ENCODE results near the gene ARHGDIB.

Gene ARHGDIB

GRCh38 chr12:14958361-14959125 lies 2.9 kb downstream of the ARHGDIB start:
- peak; percentile 57 for FAIRE-seq
- no peak for DNase-seq (ENCODE audit: extremely low spot score, insufficient read length, low read depth)

- DNase-seq (ENCODE audit: extremely low spot score, insufficient read length, low read depth) (no peak), FAIRE-seq (peak; percentile 59)
Measured at GRCh38 chr12:14957551-14958168, 3.7 kb downstream of the ARHGDIB start.

- DNase-seq (ENCODE audit: extremely low spot score, insufficient read length, low read depth) (no peak), FAIRE-seq (no peak)
Measured at GRCh38 chr12:14956905-14957304, 4.5 kb downstream of the ARHGDIB start.

- no peak for DNase-seq (ENCODE audit: extremely low spot score, insufficient read length, low read depth)
- peak; percentile 91 for FAIRE-seq
Measured at GRCh38 chr12:14956024-14956891, 5.1 kb downstream of the ARHGDIB start.

- DNase-seq (ENCODE audit: extremely low spot score, insufficient read length, low read depth) (no peak), FAIRE-seq (peak; percentile 71)
Measured at GRCh38 chr12:14954269-14954668, 7.1 kb downstream of the ARHGDIB start.

GRCh38 chr12:14953752-14954151 lies 7.6 kb downstream of the ARHGDIB start:
- FAIRE-seq (no peak), DNase-seq (ENCODE audit: extremely low spot score, insufficient read length, low read depth) (no peak)

GRCh38 chr12:14952299-14952921 lies 9.0 kb downstream of the ARHGDIB start:
- DNase-seq (ENCODE audit: extremely low spot score, insufficient read length, low read depth) (no peak), FAIRE-seq (peak; percentile 95)

GRCh38 chr12:14951851-14952250 lies 9.6 kb downstream of the ARHGDIB start:
- no peak for FAIRE-seq

GRCh38 chr12:14950982-14951746 lies 10.2 kb downstream of the ARHGDIB start:
- FAIRE-seq = peak; percentile 31
- DNase-seq (ENCODE audit: extremely low spot score, insufficient read length, low read depth) = no peak

More at GRCh38 chr12:14951851-14952250, 9.6 kb downstream of the ARHGDIB start:
- DNase-seq (ENCODE audit: extremely low spot score, insufficient read length, low read depth) = no peak

GRCh38 chr12:14950421-14950820 lies 11.0 kb downstream of the ARHGDIB start:
- FAIRE-seq (peak; percentile 72), DNase-seq (ENCODE audit: extremely low spot score, insufficient read length, low read depth) (no peak)

GRCh38 chr12:14949631-14950030 lies 11.8 kb downstream of the ARHGDIB start:
- FAIRE-seq = peak; percentile 75
- DNase-seq (ENCODE audit: extremely low spot score, insufficient read length, low read depth) = no peak

GRCh38 chr12:14948672-14949071 lies 12.7 kb downstream of the ARHGDIB start:
- DNase-seq (ENCODE audit: extremely low spot score, insufficient read length, low read depth) = peak; percentile 69
- FAIRE-seq = peak; percentile 98

- DNase-seq (ENCODE audit: extremely low spot score, insufficient read length, low read depth) = no peak
Measured at GRCh38 chr12:14946861-14947260, 14.5 kb downstream of the ARHGDIB start.

GRCh38 chr12:14946162-14946561 lies 15.2 kb downstream of the ARHGDIB start:
- DNase-seq (ENCODE audit: extremely low spot score, insufficient read length, low read depth) = no peak
- FAIRE-seq = peak; percentile 35

More at GRCh38 chr12:14946861-14947260, 14.5 kb downstream of the ARHGDIB start:
- FAIRE-seq = no peak

- no peak for DNase-seq (ENCODE audit: extremely low spot score, insufficient read length, low read depth)
Measured at GRCh38 chr12:14942196-14942931, 19.0 kb downstream of the ARHGDIB start.

GRCh38 chr12:14941369-14941768 lies 20.0 kb downstream of the ARHGDIB start:
- FAIRE-seq (no peak), DNase-seq (ENCODE audit: extremely low spot score, insufficient read length, low read depth) (no peak)

More at GRCh38 chr12:14942196-14942931, 19.0 kb downstream of the ARHGDIB start:
- no peak for FAIRE-seq

GRCh38 chr12:14938301-14938700 lies 23.1 kb downstream of the ARHGDIB start, which contains the start of gene ERP27:
TSS of gene ERP27 (minus strand) at chr12:14938537. CDS start at chr12:14938508, 29 bp downstream.
- FAIRE-seq (no peak), DNase-seq (ENCODE audit: extremely low spot score, insufficient read length, low read depth) (no peak)

- DNase-seq (ENCODE audit: extremely low spot score, insufficient read length, low read depth) = no peak
- no peak for FAIRE-seq
Measured at GRCh38 chr12:14937689-14938088, 23.7 kb downstream of the ARHGDIB start.

GRCh38 chr12:14937014-14937413 lies 24.4 kb downstream of the ARHGDIB start:
- FAIRE-seq = no peak

More at GRCh38 chr12:14937014-14937413, 24.4 kb downstream of the ARHGDIB start:
- DNase-seq (ENCODE audit: extremely low spot score, insufficient read length, low read depth) = no peak

All from GM18507 (cell line).